ENCODE results near the gene MAGI2.

Gene MAGI2

GRCh38 chr7:79137942-79138341, 315.5 kb downstream of the MAGI2 start:
- Mint-ChIP-seq H3K4me1 (no peaks in the 10 kb centered on the region), H3K27ac (ENCODE audit: low read depth) (no peak overlapping the region), H3K36me3 (ENCODE audit: insufficient read depth) (no peaks in the 10 kb centered on the region), H3K4me3 (no peak overlapping the region), H3K27me3 (no peaks in the 10 kb centered on the region), H3K9me3 (peaks cover 14% of the 10 kb centered on the region)
- no peak for DNase-seq (ENCODE audit: low spot score in 2 of 2)
- ATAC-seq (replicated peaks; ENCODE audit: extremely low read depth, poor library complexity, severe bottlenecking): no peak

DNA sequence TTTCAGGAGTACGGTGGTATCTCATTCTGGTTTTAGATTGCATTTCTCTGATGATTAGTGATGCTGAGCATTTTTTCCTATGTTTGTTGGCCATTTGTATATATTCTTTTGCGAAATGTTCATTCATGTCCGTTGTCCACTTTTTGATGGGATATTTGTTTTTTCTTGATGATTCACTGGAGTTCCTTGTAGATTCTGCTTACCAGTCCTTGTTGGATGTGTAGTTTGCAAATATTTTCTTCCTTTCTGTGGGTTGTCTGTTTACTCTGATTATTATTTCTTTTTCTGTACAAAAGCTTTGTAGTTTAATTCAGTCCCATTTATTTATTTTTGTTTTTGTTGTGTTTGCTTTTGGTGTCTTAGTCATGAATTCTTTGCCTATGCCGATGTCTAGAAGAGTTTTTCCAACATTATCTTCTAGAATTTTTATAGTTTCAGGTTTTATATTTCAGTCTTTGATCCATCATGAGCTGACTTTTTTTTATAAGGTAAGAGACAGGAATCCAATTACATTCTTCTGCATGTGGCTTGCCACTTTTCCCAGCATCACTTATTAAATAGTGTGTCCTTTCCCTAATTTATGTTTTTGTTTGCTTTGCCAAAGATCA, 320.5 kb downstream of the MAGI2 start:
- ATAC-seq (replicated peaks; ENCODE audit: extremely low read depth, poor library complexity, severe bottlenecking): no peak
- H3K4me3 Mint-ChIP-seq: no peak overlapping the region
- H3K27me3 Mint-ChIP-seq: no peaks in the 10 kb centered on the region
- peaks cover 8% of the 10 kb centered on the region for H3K9me3 Mint-ChIP-seq
- no peak overlapping the region for H3K27ac Mint-ChIP-seq (ENCODE audit: low read depth)
- no peaks in the 10 kb centered on the region for H3K4me1 Mint-ChIP-seq
- DNase-seq (ENCODE audit: low spot score in 2 of 2): no peak
- H3K36me3 Mint-ChIP-seq (ENCODE audit: insufficient read depth): no peaks in the 10 kb centered on the region

DNA sequence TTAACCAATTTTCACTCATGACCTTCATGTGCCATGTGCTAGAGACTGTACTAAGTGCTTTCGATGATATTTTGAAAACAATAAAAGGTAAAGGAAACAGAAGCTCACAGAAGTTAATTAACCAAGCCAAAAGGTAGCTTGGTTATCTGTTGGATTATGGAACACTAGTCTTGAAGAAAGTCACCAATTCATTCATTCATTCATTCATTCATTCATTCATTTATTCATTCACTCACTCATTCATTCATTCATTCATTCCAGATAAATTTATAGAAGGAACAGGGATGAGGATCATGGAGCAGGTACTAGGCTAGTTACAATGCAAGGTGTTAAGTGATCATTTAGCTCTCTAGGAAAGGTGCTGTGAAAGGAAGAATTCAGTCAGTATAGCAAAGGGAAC, 322.8 kb downstream of the MAGI2 start:
- H3K4me3 Mint-ChIP-seq: no peak overlapping the region
- no peaks in the 10 kb centered on the region for H3K4me1 Mint-ChIP-seq
- no peak overlapping the region for H3K27ac Mint-ChIP-seq (ENCODE audit: low read depth)

GRCh38 chr7:79124331-79124730, 329.1 kb downstream of the MAGI2 start:
- Mint-ChIP-seq H3K27me3 (no peaks in the 10 kb centered on the region), H3K27ac (ENCODE audit: low read depth) (no peak overlapping the region), H3K9me3 (peaks cover 4% of the 10 kb centered on the region), H3K4me1 (no peaks in the 10 kb centered on the region), H3K4me3 (no peak overlapping the region), H3K36me3 (ENCODE audit: insufficient read depth) (peaks cover 2% of the 10 kb centered on the region)
- DNase-seq (ENCODE audit: low spot score in 2 of 2) (no peak), ATAC-seq (replicated peaks; ENCODE audit: extremely low read depth, poor library complexity, severe bottlenecking) (no peak)

More for the DNA sequence above, 322.8 kb downstream of the MAGI2 start:
- DNase-seq (ENCODE audit: low spot score in 2 of 2): no peak
- H3K36me3 Mint-ChIP-seq (ENCODE audit: insufficient read depth): no peaks in the 10 kb centered on the region
- H3K27me3 Mint-ChIP-seq: no peaks in the 10 kb centered on the region
- H3K9me3 Mint-ChIP-seq: peaks cover 5% of the 10 kb centered on the region
- no peak for ATAC-seq (replicated peaks; ENCODE audit: extremely low read depth, poor library complexity, severe bottlenecking)

GRCh38 chr7:79118143-79118542, 335.3 kb downstream of the MAGI2 start:
- H3K27me3 Mint-ChIP-seq: no peaks in the 10 kb centered on the region
- peaks cover 23% of the 10 kb centered on the region for H3K9me3 Mint-ChIP-seq
- H3K4me1 Mint-ChIP-seq: no peaks in the 10 kb centered on the region
- H3K27ac Mint-ChIP-seq (ENCODE audit: low read depth): no peak overlapping the region
- no peak for DNase-seq (ENCODE audit: low spot score in 2 of 2)
- ATAC-seq (replicated peaks; ENCODE audit: extremely low read depth, poor library complexity, severe bottlenecking): no peak
- H3K36me3 Mint-ChIP-seq (ENCODE audit: insufficient read depth): no peaks in the 10 kb centered on the region
- H3K4me3 Mint-ChIP-seq: no peak overlapping the region

DNA sequence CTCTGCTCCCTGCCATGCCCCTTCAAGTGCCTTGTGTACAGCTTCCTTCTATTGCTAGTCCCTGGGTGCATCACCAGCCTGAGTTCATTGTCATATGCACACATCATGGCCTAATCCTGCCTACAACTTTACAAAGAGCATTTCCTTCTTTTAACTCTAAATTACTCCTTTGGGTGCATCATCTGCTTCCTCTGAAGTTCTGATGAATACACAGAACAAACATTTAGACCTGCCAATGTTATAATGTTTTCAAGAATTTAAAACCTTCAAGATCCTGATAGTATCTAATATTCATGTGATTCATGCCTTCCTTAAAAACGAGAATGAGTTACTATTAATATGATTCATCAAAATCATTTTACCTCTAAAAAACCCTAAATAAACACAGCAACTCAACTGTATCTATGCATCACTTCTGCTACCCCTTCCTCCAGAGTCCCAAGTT, 357.1 kb downstream of the MAGI2 start:
- DNase-seq (ENCODE audit: low spot score in 2 of 2): no peak
- H3K4me1 Mint-ChIP-seq: no peaks in the 10 kb centered on the region
- H3K9me3 Mint-ChIP-seq: peaks cover 23% of the 10 kb centered on the region
- H3K27ac Mint-ChIP-seq (ENCODE audit: low read depth): no peak overlapping the region
- H3K27me3 Mint-ChIP-seq: no peaks in the 10 kb centered on the region
- ATAC-seq (replicated peaks; ENCODE audit: extremely low read depth, poor library complexity, severe bottlenecking): no peak
- H3K36me3 Mint-ChIP-seq (ENCODE audit: insufficient read depth): no peaks in the 10 kb centered on the region
- H3K4me3 Mint-ChIP-seq: no peak overlapping the region

- no peak for ATAC-seq (replicated peaks; ENCODE audit: extremely low read depth, poor library complexity, severe bottlenecking)
- Mint-ChIP-seq H3K4me3 (no peak overlapping the region), H3K27ac (ENCODE audit: low read depth) (no peak overlapping the region), H3K4me1 (no peaks in the 10 kb centered on the region), H3K27me3 (no peaks in the 10 kb centered on the region), H3K9me3 (peaks cover 14% of the 10 kb centered on the region), H3K36me3 (ENCODE audit: insufficient read depth) (no peaks in the 10 kb centered on the region)
- no peak for DNase-seq (ENCODE audit: low spot score in 2 of 2)
Measured at GRCh38 chr7:79093421-79093820, 360.0 kb downstream of the MAGI2 start.

- Mint-ChIP-seq H3K27ac (ENCODE audit: low read depth) (no peak overlapping the region), H3K27me3 (no peaks in the 10 kb centered on the region)
- ATAC-seq (replicated peaks; ENCODE audit: extremely low read depth, poor library complexity, severe bottlenecking): no peak
Measured at GRCh38 chr7:79091661-79092060, 361.8 kb downstream of the MAGI2 start.

GRCh38 chr7:79091011-79091410, 362.5 kb downstream of the MAGI2 start:
- no peaks in the 10 kb centered on the region for H3K4me1 Mint-ChIP-seq
- no peak overlapping the region for H3K27ac Mint-ChIP-seq (ENCODE audit: low read depth)
- peaks cover 10% of the 10 kb centered on the region for H3K9me3 Mint-ChIP-seq
- H3K27me3 Mint-ChIP-seq: no peaks in the 10 kb centered on the region
- no peak for DNase-seq (ENCODE audit: low spot score in 2 of 2)
- no peak for ATAC-seq (replicated peaks; ENCODE audit: extremely low read depth, poor library complexity, severe bottlenecking)
- H3K36me3 Mint-ChIP-seq (ENCODE audit: insufficient read depth): no peaks in the 10 kb centered on the region
- no peak overlapping the region for H3K4me3 Mint-ChIP-seq

More at GRCh38 chr7:79091661-79092060, 361.8 kb downstream of the MAGI2 start:
- no peak overlapping the region for H3K4me3 Mint-ChIP-seq
- H3K36me3 Mint-ChIP-seq (ENCODE audit: insufficient read depth): no peaks in the 10 kb centered on the region
- DNase-seq (ENCODE audit: low spot score in 2 of 2): no peak
- no peaks in the 10 kb centered on the region for H3K4me1 Mint-ChIP-seq
- H3K9me3 Mint-ChIP-seq: peaks cover 10% of the 10 kb centered on the region

DNA sequence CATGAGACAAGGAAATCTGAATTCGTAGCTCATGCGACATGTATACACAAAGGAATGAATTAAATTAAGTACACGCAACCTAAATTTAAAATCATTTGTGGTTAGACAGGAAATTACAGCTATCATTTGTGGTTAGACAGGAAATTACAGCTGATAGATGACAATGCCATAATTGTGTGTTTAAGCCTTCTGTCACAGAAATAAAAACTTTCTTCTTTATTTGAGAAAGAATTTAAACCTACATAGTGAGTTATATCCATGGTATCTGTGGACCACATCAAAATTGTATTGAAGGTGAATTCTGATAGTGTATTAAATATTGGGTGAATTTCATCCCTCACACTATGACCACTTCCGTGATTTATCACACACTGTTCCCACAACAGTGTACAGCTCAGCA, 362.9 kb downstream of the MAGI2 start:
- DNase-seq (ENCODE audit: low spot score in 2 of 2) (no peak), ATAC-seq (replicated peaks; ENCODE audit: extremely low read depth, poor library complexity, severe bottlenecking) (no peak)

DNA sequence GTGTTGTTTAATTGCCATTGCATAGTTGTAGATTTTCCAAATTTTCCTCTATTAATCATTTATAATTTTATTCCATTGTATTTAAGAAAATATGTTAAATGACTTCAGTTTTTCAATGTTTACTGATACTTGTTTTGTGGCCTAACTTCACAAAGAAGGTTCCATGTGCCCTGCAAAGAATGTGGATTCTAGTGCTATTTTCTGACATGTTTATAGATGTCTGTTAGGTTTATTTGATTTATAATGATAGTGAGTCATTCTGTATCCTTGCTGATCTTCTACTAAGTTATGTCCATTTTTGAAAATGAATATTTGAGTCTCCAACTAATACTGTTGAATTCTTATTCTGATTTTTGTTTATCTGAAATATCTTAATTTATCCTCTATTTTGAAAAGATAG, 369.0 kb downstream of the MAGI2 start:
- H3K4me3 Mint-ChIP-seq: no peak overlapping the region
- peaks cover 1% of the 10 kb centered on the region for H3K36me3 Mint-ChIP-seq (ENCODE audit: insufficient read depth)
- no peak overlapping the region for H3K27ac Mint-ChIP-seq (ENCODE audit: low read depth)
- H3K4me1 Mint-ChIP-seq: no peaks in the 10 kb centered on the region
- H3K27me3 Mint-ChIP-seq: no peaks in the 10 kb centered on the region
- DNase-seq (ENCODE audit: low spot score in 2 of 2): no peak
- peaks cover 24% of the 10 kb centered on the region for H3K9me3 Mint-ChIP-seq
- no peak for ATAC-seq (replicated peaks; ENCODE audit: extremely low read depth, poor library complexity, severe bottlenecking)

More for the DNA sequence above, 362.9 kb downstream of the MAGI2 start:
- H3K9me3 Mint-ChIP-seq: peaks cover 10% of the 10 kb centered on the region
- H3K27me3 Mint-ChIP-seq: no peaks in the 10 kb centered on the region
- no peak overlapping the region for H3K27ac Mint-ChIP-seq (ENCODE audit: low read depth)
- no peaks in the 10 kb centered on the region for H3K36me3 Mint-ChIP-seq (ENCODE audit: insufficient read depth)
- no peak overlapping the region for H3K4me3 Mint-ChIP-seq
- no peaks in the 10 kb centered on the region for H3K4me1 Mint-ChIP-seq

GRCh38 chr7:79079919-79080554, 373.4 kb downstream of the MAGI2 start:
- Mint-ChIP-seq H3K27me3 (no peaks in the 10 kb centered on the region), H3K4me1 (no peaks in the 10 kb centered on the region), H3K4me3 (no peak overlapping the region), H3K27ac (ENCODE audit: low read depth) (no peak overlapping the region), H3K36me3 (ENCODE audit: insufficient read depth) (peaks cover 1% of the 10 kb centered on the region), H3K9me3 (peaks cover 29% of the 10 kb centered on the region)
- ATAC-seq (replicated peaks; ENCODE audit: extremely low read depth, poor library complexity, severe bottlenecking): no peak
- no peak for DNase-seq (ENCODE audit: low spot score in 2 of 2)

DNA sequence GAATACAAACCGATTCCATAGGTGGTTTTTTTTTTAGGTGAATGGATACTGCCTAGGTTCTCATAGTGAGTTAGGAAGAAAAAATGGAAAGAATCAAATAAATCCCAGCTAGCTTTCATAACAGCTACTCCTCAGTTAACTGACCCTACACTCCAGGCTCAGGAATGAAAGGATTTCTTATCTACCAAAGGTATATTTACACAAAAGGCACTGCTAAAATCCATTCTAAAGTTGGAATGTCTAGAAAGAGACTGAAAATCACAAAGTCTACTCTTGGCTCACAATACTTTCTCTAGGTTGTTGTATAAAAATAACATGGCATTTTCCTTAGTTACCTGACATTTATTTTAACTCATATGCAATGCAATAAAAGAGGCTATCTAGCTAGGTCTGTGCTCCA, 375.2 kb downstream of the MAGI2 start:
- Mint-ChIP-seq H3K4me3 (no peak overlapping the region), H3K4me1 (no peaks in the 10 kb centered on the region), H3K9me3 (peaks cover 32% of the 10 kb centered on the region), H3K36me3 (ENCODE audit: insufficient read depth) (peaks cover 1% of the 10 kb centered on the region), H3K27me3 (no peaks in the 10 kb centered on the region), H3K27ac (ENCODE audit: low read depth) (no peak overlapping the region)
- DNase-seq (ENCODE audit: low spot score in 2 of 2) (no peak), ATAC-seq (replicated peaks; ENCODE audit: extremely low read depth, poor library complexity, severe bottlenecking) (no peak)

Data from central memory CD8-positive, alpha-beta T cell (primary cell).